GM18951 (cell line): ENCODE results near the gene SYT17.

Source experiments
- POLR2A ChIP-seq: IDR thresholded peaks from 4 replicates; pipeline ENCODE4 v1.6.1; 2011; ENCODE audit warnings: mild to moderate bottlenecking; ENCODE audit not compliant: insufficient read length, insufficient read depth; ENCODE audit errors: extremely low read depth
- in situ Hi-C: fragments of 300-500 bp; cut with MboI; formaldehyde crosslinking; loops from one replicate; pipeline ENCODE4 v1.12.0; 2022; ENCODE audit warnings: low sequenced_read_pairs, mixed read lengths, inconsistent platforms; ENCODE audit not compliant: unreplicated experiment

The SYT17 gene

DNA sequence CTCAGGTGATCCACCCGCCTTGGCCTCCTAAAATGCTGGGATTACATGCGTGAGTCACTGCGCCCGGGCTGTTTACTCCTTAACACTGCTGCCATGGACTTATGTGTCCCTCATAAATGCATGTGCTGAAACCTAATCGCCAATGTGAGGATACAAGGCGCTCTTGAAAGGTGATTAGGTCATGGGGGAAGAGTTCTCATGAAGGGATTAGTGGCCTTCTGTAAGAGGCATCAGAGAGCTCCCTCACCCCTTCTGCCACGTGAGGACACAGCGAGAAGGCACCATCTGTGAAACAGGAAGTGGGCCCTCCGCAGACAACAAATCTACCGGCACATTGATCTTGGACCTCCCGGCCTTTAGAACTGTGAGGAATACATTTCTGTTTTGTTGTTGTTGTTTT is 35.1 kb upstream of the SYT17 start:
- TF ChIP-seq POLR2A, result no peak
- in situ Hi-C loops, result no loop called here

DNA sequence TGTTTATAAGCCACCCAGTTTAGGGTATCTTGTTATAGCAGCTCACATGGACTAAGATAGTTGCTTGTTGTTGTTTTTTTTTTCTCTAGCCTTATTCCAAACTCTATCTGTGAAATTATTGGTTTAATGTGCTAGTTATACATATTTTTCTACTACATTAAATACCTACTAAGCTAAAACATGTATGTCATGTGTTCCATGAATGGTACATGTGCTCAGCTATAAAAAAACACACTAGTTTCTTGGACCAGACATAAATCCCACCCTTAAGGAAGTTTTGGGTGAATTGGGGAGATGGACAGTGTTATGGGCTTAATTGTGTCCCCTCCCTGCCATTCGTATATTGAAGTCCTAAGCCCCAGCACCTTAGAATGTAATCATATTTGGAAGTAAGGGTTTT is 34.4 kb upstream of the SYT17 start:
- in situ Hi-C loops, result no loop called here
- no peak for TF ChIP-seq POLR2A

DNA sequence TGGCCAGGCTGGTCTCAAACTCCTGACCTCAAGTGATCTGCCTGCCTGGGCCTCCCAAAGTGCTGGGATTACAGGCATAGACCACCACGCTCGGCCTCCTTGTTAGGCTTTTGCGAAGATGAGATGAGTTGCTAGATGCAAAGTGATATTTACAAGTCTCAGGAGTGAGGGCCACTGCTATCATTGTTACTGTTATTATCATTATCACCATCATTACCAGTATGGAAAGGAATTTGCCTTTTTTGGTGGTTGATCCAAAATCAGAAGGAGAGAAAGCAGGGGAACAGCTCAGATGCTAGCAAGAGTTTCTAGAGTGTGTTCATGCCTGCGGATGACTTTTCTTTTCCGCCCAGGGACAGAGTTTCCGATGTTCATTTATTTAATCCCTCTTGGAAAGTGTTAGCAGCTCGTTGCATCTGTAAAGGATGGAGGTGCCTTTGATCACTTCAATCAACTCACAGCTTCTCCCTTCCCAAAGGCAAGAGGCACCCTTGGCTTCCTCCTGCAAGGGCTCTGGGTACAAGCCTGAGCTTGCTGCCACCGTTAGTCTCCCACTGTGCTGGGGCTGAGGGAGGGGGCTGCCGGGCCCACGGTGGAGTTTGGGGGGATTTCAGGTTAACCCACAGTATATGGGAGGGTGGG is 32.7 kb upstream of the SYT17 start:
- TF ChIP-seq POLR2A, result no peak
- in situ Hi-C loops, result no loop called here

DNA sequence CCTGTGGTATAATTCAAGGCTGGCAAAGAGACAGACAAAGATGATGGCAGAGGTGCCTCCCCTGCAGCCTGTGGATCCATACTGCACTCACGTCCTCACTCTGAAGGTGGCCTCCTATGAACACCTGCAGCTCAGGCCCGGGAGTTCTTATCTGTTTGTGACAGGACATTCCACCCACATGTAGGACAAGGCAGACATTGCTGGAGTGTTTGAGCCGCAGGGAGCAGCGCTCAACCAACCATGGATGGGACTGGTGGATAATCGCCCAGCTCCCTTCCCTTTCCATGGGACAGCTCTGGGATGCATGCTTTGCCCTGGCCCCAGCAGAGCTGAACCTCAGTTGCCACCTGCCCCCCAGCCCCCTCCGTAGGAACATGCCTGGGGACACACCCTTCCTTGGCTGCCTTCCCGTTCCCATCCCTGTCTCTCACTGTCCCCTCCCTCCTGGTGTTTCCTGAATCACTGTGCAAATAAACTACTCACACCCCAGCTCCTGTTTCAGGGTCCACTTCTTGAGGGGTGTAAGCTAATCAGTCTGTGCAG is 32.1 kb upstream of the SYT17 start:
- in situ Hi-C loops, result no loop called here
- TF ChIP-seq POLR2A, result no peak

DNA sequence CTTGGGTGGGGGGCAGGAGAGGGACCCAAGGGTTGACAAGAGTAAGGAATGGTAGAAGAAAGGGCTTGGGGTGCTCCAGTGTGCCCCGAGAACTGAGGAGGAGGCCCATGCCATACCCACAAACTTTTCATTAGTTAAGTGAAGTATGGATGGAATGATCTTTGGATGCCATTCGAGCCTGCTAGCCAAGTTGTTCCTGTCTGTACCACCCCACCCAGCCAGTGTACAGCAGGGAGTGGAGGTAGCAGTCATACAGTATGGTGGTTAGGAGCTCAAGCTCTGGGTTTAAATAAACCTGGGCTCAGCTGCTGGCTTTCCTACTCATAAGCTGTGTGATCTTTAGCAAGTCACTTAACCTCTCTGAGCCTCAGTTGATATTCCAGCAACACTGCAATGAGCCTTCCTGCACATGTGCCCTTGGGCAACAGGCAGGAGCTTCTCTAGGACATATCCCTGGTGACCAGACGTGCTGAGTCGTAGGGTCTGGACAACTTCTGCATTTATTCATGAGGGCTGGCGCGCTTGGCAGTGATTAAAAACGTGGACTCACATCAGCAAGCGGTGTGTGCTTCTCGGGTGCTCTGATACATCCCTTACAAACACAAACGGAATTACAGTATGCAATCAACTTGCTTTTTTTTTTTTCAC is 31.4 kb upstream of the SYT17 start:
- TF ChIP-seq POLR2A, result no peak
- in situ Hi-C loops, result no loop called here

GRCh38 chr16:19137201-19138128 is 30.6 kb upstream of the SYT17 start:
- TF ChIP-seq POLR2A, result no peak
- in situ Hi-C loops, result no loop called here

- in situ Hi-C loops, result no loop called here
- no peak for TF ChIP-seq POLR2A
These were observed 29.4 kb upstream of the SYT17 start for GRCh38 chr16:19138601-19139000.

- in situ Hi-C loops, result no loop called here
- no peak for TF ChIP-seq POLR2A
These were observed 28.5 kb upstream of the SYT17 start for GRCh38 chr16:19139436-19140091.

DNA sequence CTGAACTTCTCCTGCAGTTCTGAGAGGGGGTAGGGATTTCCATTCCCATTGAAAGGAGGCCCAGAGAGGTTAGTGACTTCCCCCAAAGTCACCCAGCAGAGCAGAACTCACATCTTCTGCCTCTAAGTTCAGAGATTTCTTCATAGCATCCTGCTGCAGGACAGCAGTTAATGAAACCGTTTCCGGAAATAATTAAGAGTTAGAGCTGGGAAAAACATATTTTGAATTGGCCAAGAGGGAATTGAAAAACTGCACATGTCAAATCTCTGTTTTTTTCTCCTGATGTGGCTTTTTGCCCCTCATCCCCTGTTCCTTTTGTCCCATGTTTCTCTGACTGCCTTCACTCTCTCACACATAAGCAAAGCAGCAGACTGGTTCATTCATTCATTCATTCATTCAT is 27.6 kb upstream of the SYT17 start:
- no peak for TF ChIP-seq POLR2A
- in situ Hi-C loops, result no loop called here

DNA sequence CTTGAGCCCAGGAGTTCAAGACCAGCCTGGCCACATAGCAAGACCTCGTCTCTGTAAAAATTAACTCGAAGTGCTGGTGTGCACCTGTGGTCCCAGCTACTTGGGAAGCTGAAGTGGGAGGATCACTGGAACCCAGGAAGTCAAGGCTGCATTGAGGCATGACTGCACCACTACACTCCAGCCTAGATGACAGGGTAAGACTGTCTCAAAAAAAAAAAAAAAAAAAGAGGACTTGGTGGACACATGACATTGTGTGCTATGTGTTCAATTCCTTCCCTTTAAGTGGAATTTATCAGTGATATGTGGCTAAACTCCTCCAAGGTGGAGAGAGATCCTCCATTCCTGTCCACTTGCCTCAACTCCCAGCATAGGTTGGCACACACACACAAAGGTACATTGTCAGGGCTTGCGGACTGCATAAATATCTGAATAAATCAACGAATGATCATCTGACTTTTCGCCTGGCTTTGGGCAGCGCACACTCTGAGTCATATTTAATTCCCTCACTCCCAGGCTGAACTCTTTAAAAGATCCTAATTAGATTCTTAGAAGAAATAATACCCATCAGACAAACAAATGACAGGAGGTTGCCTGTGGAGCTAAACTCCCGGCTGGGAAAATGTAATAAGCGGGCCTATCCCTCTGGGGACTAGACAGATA is 25.0 kb upstream of the SYT17 start:
- in situ Hi-C loops, result no loop called here

DNA sequence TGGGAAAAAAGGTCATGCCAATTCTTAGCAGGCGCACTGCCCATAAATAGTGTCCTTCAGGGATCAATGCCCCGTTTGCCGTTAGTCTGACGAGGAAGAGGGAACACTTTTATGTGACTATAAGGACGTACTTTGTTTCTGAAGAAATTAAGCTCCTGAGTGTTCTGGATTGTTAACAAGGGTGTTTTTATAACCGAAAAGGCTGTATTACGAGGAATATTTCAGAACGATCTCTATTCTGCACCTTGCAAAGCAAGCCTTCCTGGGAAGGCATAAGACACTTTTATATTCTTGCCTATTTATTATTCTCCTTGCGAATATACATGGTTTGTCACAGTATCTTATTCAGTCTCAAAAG is 24.5 kb upstream of the SYT17 start:
- TF ChIP-seq POLR2A, result no peak
- in situ Hi-C loops, result no loop called here

More for the DNA sequence above, 25.0 kb upstream of the SYT17 start:
- TF ChIP-seq POLR2A, result no peak

GRCh38 chr16:19145010-19145409 is 23.0 kb upstream of the SYT17 start:
- in situ Hi-C loops, result no loop called here
- TF ChIP-seq POLR2A, result no peak
